ENCODE data around the gene ATP5F1D.

- TF ChIP-seq POLR2A (IDR thresholded peaks at IDR 0.05; ENCODE audit: low read length): no peak
- TF ChIP-seq GATA1 (IDR thresholded peaks at IDR 0.05; ENCODE audit: low read depth, low read length): no peak
Observed at GRCh38 chr19:1239420-1239795, 2.1 kb upstream of the ATP5F1D start.

All from erythroblast (primary cell).